Stimulated activated CD8-positive, alpha-beta memory T cell treated with anti-CD3 and anti-CD28 coated beads, Interleukin-4, amount 100 ng/mL, for 48 hours (primary cell): ENCODE data around the gene PNPLA7.
A peak's percentile ranks its signal among the peaks of the same experiment; 100 is the strongest.

Experiments used
- DNase-seq: peaks from one replicate; pipeline ENCODE4 v3.0.0-alpha.2; 2020

Gene PNPLA7

GRCh38 chr9:137492464-137493363 is 57.5 kb downstream of the PNPLA7 start:
- peak; percentile 50 for DNase-seq

DNA sequence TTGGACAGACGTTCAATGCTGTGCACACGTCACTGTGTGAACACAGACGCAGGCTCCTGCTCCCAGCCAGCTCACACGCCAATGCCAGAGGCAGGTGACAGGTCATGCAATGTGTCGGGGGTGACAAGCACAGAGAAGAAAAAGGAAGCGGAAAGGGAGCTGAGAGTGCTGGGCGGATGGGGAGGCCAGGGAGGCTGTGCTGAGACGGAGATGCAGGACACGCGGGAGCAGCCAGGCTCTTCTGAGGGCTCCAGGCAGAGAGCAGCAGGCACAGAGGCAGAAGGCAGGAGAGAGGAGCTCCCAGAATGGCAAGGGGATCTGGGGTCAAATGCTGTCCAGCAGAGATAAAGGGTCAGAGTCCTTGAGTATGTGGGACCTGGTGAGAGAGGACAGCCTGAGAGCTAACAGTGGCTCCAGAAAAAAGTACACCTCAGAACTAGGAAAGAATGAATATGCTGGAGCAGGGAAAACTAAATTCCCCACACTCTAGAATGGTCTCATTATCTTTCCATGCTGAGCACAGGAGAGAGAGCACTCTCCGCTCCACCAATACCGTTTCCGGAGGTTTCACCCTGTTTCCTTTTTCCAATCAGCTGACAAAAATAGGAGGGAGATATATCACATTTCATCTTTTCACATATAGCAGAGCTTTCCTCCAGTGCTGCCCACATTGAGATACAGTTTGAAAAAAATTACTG is 58.3 kb downstream of the PNPLA7 start:
- no peak for DNase-seq

DNA sequence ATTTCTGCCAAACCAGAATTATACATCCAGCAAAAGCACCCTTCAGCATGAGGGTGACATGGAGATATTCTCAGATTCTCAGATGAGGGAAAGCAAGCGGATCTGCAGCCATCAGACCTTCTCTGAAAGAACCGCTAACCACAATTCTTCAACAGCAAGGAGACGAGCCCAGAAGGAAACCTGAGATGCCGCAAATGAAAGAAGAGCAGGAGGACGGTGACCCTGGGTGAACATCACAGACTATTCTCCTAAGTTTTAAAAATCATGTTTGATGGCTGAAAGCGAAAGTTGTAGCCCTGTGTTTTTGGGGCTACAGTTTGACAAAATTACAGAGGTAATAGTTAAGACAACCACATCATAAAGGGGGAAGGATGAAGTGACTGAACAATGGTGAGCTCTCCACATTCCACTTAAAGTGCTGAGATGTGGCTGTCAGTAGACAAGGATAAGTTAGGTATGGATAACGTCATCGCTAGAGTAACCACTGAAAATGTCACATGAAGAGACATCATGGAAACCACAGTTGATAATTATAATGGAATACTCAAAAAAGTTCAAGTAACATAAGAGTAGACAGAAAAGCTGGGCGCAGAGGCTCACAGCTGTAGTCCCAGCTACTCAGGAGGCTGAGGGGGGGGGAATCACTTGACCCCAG is 59.5 kb downstream of the PNPLA7 start:
- DNase-seq: no peak

DNA sequence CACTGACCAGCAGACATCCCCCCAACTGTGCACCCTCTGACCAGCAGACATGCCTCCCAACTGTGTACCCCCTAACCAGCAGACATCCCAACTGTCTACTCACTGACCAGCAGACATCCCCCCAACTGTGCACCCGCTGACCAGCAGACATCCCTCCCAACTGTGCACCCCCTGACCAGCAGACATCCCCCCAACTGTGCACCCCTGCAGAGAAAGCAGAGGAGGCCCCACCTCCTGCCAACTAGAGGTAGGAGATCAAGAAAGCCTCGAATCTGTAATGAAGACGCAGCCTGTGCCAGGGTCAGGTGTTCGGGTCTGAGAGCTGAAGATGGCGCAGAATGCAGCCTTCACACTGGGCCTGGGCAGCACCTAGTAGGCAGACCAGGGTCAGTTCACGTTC is 61.3 kb downstream of the PNPLA7 start:
- no peak for DNase-seq

DNA sequence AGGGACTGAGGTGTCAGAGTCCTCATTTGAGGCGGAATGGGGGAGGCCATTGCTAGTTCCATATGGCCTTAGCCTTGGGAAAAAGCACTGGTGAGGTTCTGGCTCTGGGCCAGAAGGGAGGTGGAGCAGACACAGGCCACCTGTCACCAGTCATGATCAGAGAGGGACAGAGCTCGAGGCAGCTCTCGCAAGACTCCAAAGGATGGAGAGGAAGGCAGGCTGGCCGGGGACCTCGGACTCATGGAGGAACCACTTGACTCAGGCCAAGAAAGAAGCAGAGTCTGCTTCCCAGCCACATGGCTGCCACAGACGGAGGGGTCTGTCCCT is 61.9 kb downstream of the PNPLA7 start:
- DNase-seq: no peak

DNA sequence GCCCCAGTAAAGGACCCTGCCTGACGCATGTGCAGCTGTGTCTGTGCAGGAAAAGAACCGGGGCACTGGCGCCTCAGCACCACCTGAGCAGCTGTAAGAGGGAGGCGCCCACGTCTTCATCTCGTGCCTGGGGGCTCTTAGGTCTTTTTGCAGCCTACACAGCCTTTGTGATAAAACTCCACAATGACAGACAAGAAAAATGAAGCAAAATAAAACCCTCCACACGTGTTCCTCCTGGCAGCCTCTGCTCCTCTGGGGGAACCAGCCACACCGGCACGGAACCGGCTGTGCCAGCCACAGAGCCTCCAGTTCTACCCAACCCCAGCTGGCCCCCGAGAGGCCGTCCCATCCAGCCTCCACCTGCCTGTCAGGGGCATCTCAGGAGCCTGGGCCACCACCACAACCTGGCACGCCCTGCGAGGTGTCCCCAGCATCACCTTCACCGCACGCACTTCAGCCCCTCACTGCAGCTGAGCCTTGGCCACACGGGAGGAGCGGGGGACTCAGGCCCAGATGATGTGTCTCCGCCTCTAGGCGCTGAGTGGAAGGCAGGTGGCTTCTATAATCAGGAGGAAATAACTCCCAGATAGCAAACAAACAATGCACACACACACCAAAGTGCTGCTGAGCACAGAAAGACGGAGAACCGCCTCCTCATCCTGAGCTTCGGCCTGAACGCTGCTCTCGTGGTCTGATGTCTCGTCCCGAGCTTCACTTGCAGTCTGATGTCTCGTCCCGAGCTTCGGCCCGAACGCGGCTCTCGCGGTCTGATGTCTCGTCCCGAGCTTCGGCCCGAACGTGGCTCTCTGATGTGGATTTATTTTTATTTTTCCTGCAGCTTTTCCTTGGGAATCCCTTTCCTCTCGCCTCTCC is 62.5 kb downstream of the PNPLA7 start:
- no peak for DNase-seq

DNA sequence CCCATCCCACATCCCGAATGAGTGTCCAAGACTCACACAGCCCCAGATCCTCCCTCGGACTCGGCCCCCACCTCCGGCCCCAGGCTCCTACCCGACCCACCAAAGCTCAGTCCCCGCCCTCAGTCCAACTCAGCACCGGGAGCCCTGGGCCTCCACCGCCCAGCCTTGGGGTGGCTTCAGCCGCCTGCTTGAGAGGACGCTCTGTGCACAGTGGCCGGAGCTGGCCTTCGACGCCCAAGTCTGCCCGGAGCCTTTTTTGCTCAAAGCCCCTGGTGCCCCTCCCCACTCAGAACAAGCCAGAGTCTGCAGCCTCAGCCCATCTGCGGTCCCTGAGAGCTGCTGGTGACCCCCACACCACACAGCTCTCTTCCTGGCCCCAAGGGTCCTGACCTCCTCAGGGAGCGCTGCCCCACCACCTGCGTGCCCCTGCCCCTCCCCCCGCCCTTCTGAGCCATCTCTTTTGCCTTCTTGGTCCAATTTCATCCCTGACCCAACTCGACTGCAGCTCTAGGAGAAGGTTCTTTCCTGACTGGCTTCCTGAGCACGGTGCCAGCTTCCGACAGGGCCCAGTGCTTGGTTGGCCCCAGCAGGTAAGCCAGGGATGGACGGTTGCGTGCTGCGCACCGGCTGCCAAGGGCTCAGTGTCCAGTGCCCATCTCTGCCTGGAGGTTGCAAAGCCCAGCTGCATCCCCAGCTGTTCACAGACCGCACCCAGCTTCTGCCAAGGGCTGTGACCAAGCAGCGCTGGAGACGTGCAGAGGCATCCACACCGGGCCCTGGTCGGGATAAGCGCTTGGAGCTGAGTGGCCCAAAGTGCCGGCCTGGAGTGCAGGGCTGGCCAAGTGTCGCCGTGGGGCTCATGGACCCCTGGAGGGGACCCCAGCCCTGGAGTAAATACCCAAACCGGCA is 63.4 kb downstream of the PNPLA7 start:
- DNase-seq: no peak

- DNase-seq: no peak
Measured at GRCh38 chr9:137486141-137486490, 64.1 kb downstream of the PNPLA7 start.

- no peak for DNase-seq
Measured at GRCh38 chr9:137485343-137486140, 64.7 kb downstream of the PNPLA7 start.

DNA sequence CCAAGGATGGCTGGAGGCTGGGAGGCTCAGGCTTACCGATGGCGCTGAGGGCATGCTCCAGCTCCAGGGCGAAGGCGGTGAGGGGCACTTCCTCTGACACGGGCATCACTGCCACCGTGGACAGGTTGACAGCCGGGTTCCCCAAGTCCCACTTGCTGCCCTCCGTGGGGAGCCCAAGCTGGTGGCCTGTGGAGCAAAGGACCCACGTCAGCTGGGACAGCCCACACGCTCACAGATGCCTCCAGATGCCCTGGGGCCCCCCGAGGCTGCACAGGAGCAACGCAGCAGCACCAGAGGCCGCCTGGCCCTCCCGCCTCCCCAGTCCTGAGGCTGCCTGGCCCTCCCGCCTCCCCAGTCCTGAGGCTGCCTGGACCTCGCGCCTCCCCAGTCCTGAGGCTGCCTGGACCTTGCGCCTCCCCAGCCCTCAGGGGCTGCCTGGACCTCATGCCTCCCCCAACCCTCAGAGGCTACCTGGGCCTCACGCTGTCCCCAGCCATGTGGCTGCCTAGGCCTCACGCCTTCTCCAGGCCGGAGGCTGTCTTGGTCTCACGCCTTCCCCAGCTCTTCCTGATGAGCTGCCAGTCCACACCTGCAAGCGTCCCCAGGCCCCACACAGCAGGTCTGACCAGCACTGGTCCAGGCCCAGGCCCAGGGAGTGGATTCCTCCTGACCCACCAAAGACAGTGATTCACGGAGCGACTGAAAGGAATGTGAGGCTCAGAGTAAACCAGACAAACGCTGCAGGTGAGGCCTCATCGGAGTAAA is 65.5 kb downstream of the PNPLA7 start:
- no peak for DNase-seq

- DNase-seq: no peak
Measured at GRCh38 chr9:137482094-137482781, 68.0 kb downstream of the PNPLA7 start.

DNA sequence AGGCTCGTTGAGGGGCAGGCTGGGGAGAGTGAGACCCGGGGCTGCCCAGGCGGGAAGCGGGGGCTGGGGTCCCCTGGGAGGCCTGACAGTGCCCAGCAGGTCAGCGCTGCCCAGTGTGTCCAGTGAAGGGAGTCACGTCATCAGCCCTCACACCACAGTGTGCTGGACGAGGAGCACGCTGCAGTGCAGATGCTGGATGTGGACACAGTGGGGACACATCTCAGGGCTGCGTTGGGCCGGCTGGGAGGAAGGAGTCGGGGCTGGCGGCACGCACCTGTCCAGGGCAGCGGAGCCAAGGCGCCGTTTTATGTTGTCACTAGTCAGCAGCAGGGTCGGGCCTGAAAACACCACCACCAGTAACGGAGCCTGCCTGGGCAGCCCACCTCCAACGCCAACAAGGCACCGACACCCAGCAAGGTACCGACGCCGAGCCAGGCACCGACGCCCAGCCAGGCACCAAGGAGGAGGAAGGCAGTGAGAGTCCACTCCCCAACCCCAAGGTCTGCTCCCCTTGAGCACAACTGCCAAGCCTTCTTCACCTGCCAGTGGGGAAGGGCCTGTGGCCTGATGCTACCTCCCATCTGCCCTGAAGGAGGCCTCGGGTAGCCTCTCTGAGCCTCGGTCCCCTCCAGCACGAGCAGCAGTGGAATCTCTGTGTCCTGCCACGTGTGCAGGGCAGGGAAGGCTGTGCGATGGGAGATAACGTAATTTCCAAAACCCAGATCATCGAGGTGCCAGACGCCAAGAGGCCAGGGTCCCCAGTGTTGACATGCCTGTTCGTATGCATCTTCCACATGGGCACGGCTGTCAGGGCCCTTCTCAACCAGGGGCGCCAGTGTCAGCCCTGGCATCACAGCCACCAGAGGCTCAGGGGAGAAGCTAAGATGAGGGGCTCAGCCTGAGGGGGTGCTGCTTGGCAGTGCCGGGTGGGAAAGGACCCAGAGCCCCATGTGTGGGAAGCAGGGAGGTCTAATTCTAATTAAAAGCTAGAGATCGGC is 69.2 kb downstream of the PNPLA7 start:
- DNase-seq: no peak

DNA sequence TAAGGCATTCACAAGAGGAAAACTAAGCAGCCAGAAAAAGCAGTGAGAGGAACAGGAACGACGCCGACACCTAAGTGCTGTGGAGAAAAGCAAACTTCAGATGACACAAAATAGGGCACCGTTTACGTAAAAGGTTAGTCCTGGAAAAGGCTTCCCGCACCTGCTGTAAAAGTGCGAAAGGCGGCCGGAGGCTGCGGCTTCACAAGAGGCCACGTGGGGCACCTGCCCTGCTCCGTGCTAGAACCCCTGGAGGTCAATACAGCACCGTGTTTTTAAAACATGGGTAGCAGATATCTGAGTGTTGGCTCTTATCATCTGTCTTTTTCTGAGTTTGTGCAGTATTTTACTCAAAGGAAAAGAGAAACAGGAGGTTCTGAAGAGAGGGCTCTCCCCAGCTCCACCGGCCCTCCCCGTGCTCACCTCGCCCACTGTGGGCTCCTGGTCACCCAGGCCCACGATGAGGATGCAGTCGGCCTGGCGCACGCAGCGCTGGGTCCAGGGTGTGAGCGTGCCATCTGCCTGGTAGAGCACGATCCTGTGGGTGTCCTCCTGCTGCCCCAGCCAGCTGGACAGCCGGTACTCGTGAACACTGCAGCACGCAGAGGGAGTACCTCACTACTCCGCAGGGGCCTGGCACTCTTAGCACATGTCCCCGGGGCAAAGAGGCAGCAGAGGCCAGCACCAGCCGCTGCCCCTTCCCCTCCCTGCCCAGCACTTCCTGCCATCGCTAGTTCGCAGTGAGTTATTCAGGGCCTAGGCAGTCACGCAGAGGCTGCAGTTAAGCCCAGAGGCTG is 70.1 kb downstream of the PNPLA7 start:
- no peak for DNase-seq

- DNase-seq: no peak
Measured at GRCh38 chr9:137478962-137479861, 71.0 kb downstream of the PNPLA7 start.

GRCh38 chr9:137478613-137478961 is 71.6 kb downstream of the PNPLA7 start:
- no peak for DNase-seq
